Activated naive CD8-positive, alpha-beta T cell treated with anti-CD3 and anti-CD28 coated beads, Interleukin-2, amount 50 U/mL, for 24 hours (primary cell): ENCODE results near the gene CLDN2.
"Not testable (repeated sequence)": the region's sequence is repeated elsewhere in the genome, so short reads cannot be mapped to it uniquely, and the experiment has no call there.

ENCODE experiments used
- ATAC-seq: fragments of 150-1000 bp; cut with Tn5 transposase; one replicate; pipeline ENCODE4 v1.10.0; 2021
- DNase-seq: peaks from one replicate; pipeline ENCODE4 v3.0.0; 2021
- H3K27ac Mint-ChIP-seq: one replicate; pipeline ENCODE4 v1.8.0; 2021; ENCODE audit warnings: mild to moderate bottlenecking, mixed read lengths
- H3K27me3 Mint-ChIP-seq: one replicate; pipeline ENCODE4 v1.8.0; 2021; ENCODE audit warnings: mixed read lengths
- H3K36me3 Mint-ChIP-seq: one replicate; pipeline ENCODE4 v1.8.0; 2021; ENCODE audit warnings: low read depth, mixed read lengths
- H3K4me1 Mint-ChIP-seq: one replicate; pipeline ENCODE4 v1.8.0; 2021; ENCODE audit warnings: mixed read lengths
- H3K4me3 Mint-ChIP-seq: one replicate; pipeline ENCODE4 v1.8.0; 2021; ENCODE audit warnings: mild to moderate bottlenecking, moderate library complexity, mixed read lengths
- H3K9me3 Mint-ChIP-seq: one replicate; pipeline ENCODE4 v1.8.0; 2021; ENCODE audit warnings: mixed read lengths

CLDN2 gene, protein sequence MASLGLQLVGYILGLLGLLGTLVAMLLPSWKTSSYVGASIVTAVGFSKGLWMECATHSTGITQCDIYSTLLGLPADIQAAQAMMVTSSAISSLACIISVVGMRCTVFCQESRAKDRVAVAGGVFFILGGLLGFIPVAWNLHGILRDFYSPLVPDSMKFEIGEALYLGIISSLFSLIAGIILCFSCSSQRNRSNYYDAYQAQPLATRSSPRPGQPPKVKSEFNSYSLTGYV

DNA sequence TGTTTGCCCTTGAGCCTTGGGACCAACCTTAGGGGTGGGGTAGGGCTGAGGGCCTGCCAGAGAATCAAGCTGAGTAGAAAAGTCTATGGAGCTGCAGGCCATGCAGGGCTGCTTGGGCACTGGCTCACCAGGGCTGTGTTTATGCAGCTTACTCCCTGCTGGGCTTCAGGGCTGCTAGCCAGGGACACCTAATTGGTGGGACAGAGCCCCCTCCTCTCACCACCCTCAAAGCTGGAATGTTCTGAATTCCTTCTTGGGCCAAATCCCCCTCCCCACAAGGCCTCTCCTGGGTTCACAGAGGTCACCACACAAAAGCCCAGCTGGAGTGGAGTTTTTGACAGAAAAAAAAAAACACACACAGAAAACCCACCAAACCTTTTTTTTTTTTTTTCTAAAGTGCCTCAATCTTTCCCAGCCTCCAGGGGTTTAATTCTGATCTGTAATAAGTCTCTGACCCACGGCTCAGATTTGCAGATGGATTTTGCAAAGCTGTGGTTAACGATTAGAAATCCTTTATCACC is at the start of gene CLDN2:
CLDN2 (plus strand) TSS at position 471 of the 521 bp plus-strand sequence. CDS start 7,827 bp downstream, outside the sequence.
- ATAC-seq (no peak), DNase-seq (no peak)
- H3K4me1 Mint-ChIP-seq, result peaks cover 12% of the 10 kb centered on the region
- H3K27ac Mint-ChIP-seq, result no peak within 1 kb of the TSS
- H3K27me3 Mint-ChIP-seq, result peaks cover 3% of the 10 kb centered on the region
- no peak within 1 kb of the TSS for H3K4me3 Mint-ChIP-seq
- H3K36me3 Mint-ChIP-seq, result no peaks in the 10 kb centered on the region
- H3K9me3 Mint-ChIP-seq, result no peaks in the 10 kb centered on the region

- not testable (repeated sequence) for H3K4me1 Mint-ChIP-seq, DNase-seq, ATAC-seq, H3K27ac Mint-ChIP-seq, H3K27me3 Mint-ChIP-seq, H3K36me3 Mint-ChIP-seq, H3K9me3 Mint-ChIP-seq, H3K4me3 Mint-ChIP-seq
Measured at GRCh38 chrX:106872796-106873195, 47.4 kb upstream of the CLDN2 start.

- H3K4me1 Mint-ChIP-seq, result no peaks in the 10 kb centered on the region
- H3K27me3 Mint-ChIP-seq, result peaks cover 5% of the 10 kb centered on the region
- H3K27ac Mint-ChIP-seq, result no peak overlapping the region
- no peaks in the 10 kb centered on the region for H3K36me3 Mint-ChIP-seq
- no peak for DNase-seq
- H3K9me3 Mint-ChIP-seq, result no peaks in the 10 kb centered on the region
- H3K4me3 Mint-ChIP-seq, result no peak overlapping the region
- ATAC-seq, result no peak
Measured at GRCh38 chrX:106874075-106874474, 46.1 kb upstream of the CLDN2 start.

- H3K36me3 Mint-ChIP-seq, result peaks cover 3% of the 10 kb centered on the region
- H3K27ac Mint-ChIP-seq, result no peak overlapping the region
- no peaks in the 10 kb centered on the region for H3K4me1 Mint-ChIP-seq
- no peaks in the 10 kb centered on the region for H3K9me3 Mint-ChIP-seq
- ATAC-seq (no peak), DNase-seq (no peak)
- peaks cover 5% of the 10 kb centered on the region for H3K27me3 Mint-ChIP-seq
- no peak overlapping the region for H3K4me3 Mint-ChIP-seq
Measured at GRCh38 chrX:106875151-106875550, 45.1 kb upstream of the CLDN2 start.

DNA sequence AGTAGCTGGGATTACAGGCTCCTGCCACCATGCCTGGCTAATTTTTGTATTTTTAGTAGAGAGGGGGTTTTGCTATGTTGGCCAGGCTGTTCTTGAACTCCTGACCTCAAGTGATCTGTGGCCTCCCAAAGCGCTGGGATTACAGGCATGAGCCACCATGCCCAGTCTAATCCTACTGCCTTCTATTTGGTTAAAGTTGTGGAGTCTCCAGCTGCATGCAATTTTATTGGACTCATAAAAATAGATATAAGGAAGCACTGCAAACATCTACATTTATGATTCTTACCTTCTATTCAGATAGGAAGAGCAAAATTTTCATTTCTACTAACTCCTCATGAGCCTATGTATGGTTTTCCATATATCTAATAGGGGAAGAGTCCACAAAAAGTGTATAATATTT is 30.7 kb upstream of the CLDN2 start:
- ATAC-seq, result no peak
- no peak for DNase-seq
- H3K27me3 Mint-ChIP-seq, result peaks cover 4% of the 10 kb centered on the region
- H3K4me3 Mint-ChIP-seq, result no peak overlapping the region
- H3K9me3 Mint-ChIP-seq, result no peaks in the 10 kb centered on the region
- H3K36me3 Mint-ChIP-seq, result no peaks in the 10 kb centered on the region
- no peaks in the 10 kb centered on the region for H3K4me1 Mint-ChIP-seq
- no peak overlapping the region for H3K27ac Mint-ChIP-seq

- no peaks in the 10 kb centered on the region for H3K9me3 Mint-ChIP-seq
- no peaks in the 10 kb centered on the region for H3K36me3 Mint-ChIP-seq
- H3K27ac Mint-ChIP-seq, result no peak overlapping the region
- H3K27me3 Mint-ChIP-seq, result peaks cover 4% of the 10 kb centered on the region
- H3K4me3 Mint-ChIP-seq, result no peak overlapping the region
- DNase-seq (no peak), ATAC-seq (no peak)
- H3K4me1 Mint-ChIP-seq, result no peaks in the 10 kb centered on the region
Measured at GRCh38 chrX:106891762-106892460, 28.3 kb upstream of the CLDN2 start.

DNA sequence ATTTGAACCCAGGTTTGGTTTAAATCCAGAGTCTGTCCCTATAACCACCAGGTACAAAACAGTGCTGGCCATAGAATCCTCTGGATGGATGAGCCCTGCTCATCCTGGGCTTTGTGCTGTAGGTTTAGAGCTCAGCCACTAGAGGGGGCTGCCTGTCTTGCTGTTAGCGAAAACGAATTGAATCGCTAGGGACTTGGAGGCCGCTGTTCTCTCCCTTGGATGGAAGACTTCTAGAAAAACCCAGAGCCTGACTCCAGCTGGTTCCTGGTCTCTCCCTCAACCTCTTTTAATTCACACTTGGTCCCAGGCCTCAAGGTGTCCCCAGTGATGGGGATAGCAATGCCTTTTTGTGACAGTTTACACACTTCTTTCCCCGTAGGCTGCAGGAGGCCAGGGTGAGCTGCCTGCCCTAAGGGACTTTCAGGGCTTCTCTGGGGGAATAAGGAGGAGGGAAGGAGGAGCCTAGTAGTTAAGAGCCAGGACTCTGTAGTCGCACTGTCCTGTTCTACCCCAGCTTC is 25.8 kb upstream of the CLDN2 start:
- Mint-ChIP-seq H3K4me3 (no peak overlapping the region), H3K27ac (no peak overlapping the region), H3K4me1 (no peaks in the 10 kb centered on the region), H3K27me3 (no peaks in the 10 kb centered on the region), H3K9me3 (no peaks in the 10 kb centered on the region), H3K36me3 (no peaks in the 10 kb centered on the region)
- DNase-seq (peak; percentile 36), ATAC-seq (peak; percentile 75)

GRCh38 chrX:106894978-106895452 is 25.2 kb upstream of the CLDN2 start:
- ATAC-seq (no peak), DNase-seq (no peak)
- no peaks in the 10 kb centered on the region for H3K36me3 Mint-ChIP-seq
- H3K27ac Mint-ChIP-seq, result no peak overlapping the region
- no peaks in the 10 kb centered on the region for H3K4me1 Mint-ChIP-seq
- H3K27me3 Mint-ChIP-seq, result no peaks in the 10 kb centered on the region
- no peak overlapping the region for H3K4me3 Mint-ChIP-seq
- H3K9me3 Mint-ChIP-seq, result no peaks in the 10 kb centered on the region

GRCh38 chrX:106897259-106897658 is 22.9 kb upstream of the CLDN2 start:
- DNase-seq (no peak), ATAC-seq (no peak)
- no peaks in the 10 kb centered on the region for H3K4me1 Mint-ChIP-seq
- no peaks in the 10 kb centered on the region for H3K9me3 Mint-ChIP-seq
- H3K27me3 Mint-ChIP-seq, result no peaks in the 10 kb centered on the region
- no peak overlapping the region for H3K27ac Mint-ChIP-seq
- H3K36me3 Mint-ChIP-seq, result no peaks in the 10 kb centered on the region
- H3K4me3 Mint-ChIP-seq, result no peak overlapping the region

DNA sequence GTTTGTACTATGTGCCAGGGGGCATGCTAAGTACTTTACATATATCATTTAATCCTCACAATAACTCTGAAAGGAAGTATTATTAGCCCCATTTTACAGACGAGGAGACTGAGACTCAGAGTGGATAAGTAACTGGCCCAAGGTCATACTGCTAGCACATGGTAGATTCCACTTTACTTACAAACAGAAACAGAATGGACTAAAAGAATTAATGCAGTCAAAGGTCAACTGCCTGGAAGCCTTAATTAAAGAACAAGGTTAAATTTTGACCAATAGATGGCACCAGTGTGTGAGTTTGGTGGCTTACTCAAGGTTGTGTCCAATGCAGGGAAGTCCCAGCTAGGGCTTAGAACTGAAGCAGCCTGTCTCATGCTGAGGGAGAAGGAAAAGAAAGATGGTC is 21.7 kb upstream of the CLDN2 start:
- DNase-seq (no peak), ATAC-seq (peak; percentile 69)
- Mint-ChIP-seq H3K4me1 (no peaks in the 10 kb centered on the region), H3K27ac (no peak overlapping the region), H3K27me3 (no peaks in the 10 kb centered on the region), H3K4me3 (no peak overlapping the region), H3K36me3 (no peaks in the 10 kb centered on the region), H3K9me3 (no peaks in the 10 kb centered on the region)

GRCh38 chrX:106899276-106899675 is 20.9 kb upstream of the CLDN2 start:
- no peaks in the 10 kb centered on the region for H3K9me3 Mint-ChIP-seq
- H3K27me3 Mint-ChIP-seq, result no peaks in the 10 kb centered on the region
- H3K4me1 Mint-ChIP-seq, result no peaks in the 10 kb centered on the region
- H3K4me3 Mint-ChIP-seq, result no peak overlapping the region
- no peaks in the 10 kb centered on the region for H3K36me3 Mint-ChIP-seq
- no peak for ATAC-seq
- no peak for DNase-seq
- H3K27ac Mint-ChIP-seq, result no peak overlapping the region

- no peak for ATAC-seq
- H3K27me3 Mint-ChIP-seq, result no peaks in the 10 kb centered on the region
Measured at GRCh38 chrX:106899841-106900240, 20.4 kb upstream of the CLDN2 start.

DNA sequence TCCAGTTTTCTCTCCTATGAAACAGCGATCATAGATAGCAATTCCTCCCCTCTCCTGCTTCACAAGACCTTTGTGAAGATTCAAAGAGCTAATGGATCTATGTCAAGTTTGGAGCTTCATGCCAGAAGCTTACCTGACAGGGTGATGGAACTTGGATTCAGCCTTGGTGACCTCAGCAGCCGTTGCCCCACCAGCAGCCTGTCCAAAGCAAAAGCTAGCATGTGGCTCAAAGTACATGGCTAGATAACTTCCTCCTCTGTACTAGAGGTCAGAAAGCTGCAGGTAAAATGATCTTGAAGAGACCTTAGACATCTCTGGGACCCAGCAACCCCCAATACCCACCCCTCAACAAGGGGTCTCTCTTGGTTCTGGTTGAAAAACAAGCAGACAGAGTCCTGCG is 18.9 kb upstream of the CLDN2 start:
- ATAC-seq, result no peak
- H3K4me1 Mint-ChIP-seq, result no peaks in the 10 kb centered on the region

More at GRCh38 chrX:106899841-106900240, 20.4 kb upstream of the CLDN2 start:
- Mint-ChIP-seq H3K9me3 (no peaks in the 10 kb centered on the region), H3K27ac (no peak overlapping the region), H3K4me1 (no peaks in the 10 kb centered on the region), H3K36me3 (no peaks in the 10 kb centered on the region), H3K4me3 (no peak overlapping the region)
- DNase-seq, result no peak

GRCh38 chrX:106901781-106902219 is 18.4 kb upstream of the CLDN2 start:
- Mint-ChIP-seq H3K27ac (no peak overlapping the region), H3K4me3 (no peak overlapping the region)

More for the DNA sequence above, 18.9 kb upstream of the CLDN2 start:
- H3K36me3 Mint-ChIP-seq, result no peaks in the 10 kb centered on the region
- H3K27ac Mint-ChIP-seq, result no peak overlapping the region
- DNase-seq, result no peak
- H3K4me3 Mint-ChIP-seq, result no peak overlapping the region
- no peaks in the 10 kb centered on the region for H3K27me3 Mint-ChIP-seq
- no peaks in the 10 kb centered on the region for H3K9me3 Mint-ChIP-seq

DNA sequence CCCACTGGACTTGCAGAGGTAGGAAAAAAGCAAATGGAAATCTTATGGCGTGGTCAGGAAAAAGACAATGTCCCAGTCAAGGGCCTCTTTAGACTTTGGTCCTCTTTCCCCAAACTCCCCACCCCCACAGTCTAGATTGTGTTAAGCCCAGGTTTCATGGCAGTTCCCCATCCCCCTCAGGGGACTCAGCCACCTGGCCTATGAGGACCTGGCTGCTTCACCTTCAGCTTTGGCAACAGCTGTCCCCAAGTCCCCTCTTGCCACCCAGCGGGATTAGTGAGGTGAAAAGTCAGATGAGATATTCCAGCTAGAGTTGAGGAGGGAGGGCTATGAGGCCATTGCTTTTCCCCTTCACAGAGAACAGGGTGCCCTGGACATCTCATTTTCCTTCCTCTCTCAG is 17.5 kb upstream of the CLDN2 start:
- Mint-ChIP-seq H3K36me3 (no peaks in the 10 kb centered on the region), H3K4me3 (no peak overlapping the region), H3K27me3 (no peaks in the 10 kb centered on the region), H3K27ac (no peak overlapping the region), H3K9me3 (no peaks in the 10 kb centered on the region), H3K4me1 (no peaks in the 10 kb centered on the region)
- no peak for DNase-seq
- no peak for ATAC-seq

More at GRCh38 chrX:106901781-106902219, 18.4 kb upstream of the CLDN2 start:
- DNase-seq, result no peak
- H3K27me3 Mint-ChIP-seq, result no peaks in the 10 kb centered on the region
- H3K9me3 Mint-ChIP-seq, result no peaks in the 10 kb centered on the region
- ATAC-seq, result no peak
- H3K4me1 Mint-ChIP-seq, result no peaks in the 10 kb centered on the region
- H3K36me3 Mint-ChIP-seq, result no peaks in the 10 kb centered on the region
